GM18505 (cell line): ENCODE data around the gene ALPL.

Source experiments
- ATAC-seq: cut with Tn5 transposase; IDR thresholded peaks from one replicate; pipeline ENCODE4 v1.9.1; 2021; ENCODE audit not compliant: unreplicated experiment
- POLR2A ChIP-seq: IDR thresholded peaks from 4 replicates; pipeline ENCODE4 v1.6.1; 2011; ENCODE audit warnings: borderline replicate concordance; ENCODE audit not compliant: insufficient read depth, insufficient read length; ENCODE audit errors: extremely low read depth

Gene ALPL

DNA sequence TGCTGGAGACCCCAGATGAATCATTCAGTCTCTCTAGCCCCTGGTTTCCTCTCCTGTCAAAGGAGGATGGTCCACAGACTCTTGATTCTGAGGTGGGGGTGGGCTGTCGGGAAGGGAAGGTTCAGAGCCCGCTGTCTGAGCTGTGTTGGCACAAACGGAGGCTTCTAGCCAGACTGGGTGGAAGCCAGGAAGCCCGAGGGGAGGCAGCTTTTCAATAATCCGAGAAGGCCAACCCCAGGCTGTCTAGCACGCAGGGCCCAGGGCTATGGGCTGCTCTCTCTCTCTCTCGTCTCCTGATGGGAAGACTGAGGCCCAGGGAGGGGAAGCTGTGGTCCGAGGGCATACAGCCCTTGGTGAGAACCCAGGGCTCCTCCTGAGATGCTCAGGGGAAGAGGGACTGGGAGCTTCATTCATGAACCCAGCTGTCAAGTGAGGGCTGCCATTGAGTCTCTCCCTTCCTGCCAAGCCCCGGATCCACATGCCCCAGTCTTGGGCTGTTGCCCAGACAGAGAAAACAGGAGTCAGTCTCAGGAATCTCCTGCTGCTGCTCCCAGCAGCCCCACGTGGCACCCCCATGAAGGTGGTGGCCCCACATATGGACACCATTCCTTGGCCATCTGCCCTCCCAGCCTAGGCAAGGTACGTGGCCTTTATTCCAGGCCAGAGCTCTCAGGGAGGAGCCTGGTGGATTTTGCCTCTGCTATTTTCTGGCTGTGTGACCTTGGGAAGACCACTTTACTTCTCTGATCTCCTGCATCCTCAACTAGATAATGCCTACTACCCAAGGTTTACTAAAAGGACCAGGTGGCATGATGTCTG lies 115.6 kb downstream of the ALPL start:
- ATAC-seq = no peak
- TF ChIP-seq POLR2A = no peak

DNA sequence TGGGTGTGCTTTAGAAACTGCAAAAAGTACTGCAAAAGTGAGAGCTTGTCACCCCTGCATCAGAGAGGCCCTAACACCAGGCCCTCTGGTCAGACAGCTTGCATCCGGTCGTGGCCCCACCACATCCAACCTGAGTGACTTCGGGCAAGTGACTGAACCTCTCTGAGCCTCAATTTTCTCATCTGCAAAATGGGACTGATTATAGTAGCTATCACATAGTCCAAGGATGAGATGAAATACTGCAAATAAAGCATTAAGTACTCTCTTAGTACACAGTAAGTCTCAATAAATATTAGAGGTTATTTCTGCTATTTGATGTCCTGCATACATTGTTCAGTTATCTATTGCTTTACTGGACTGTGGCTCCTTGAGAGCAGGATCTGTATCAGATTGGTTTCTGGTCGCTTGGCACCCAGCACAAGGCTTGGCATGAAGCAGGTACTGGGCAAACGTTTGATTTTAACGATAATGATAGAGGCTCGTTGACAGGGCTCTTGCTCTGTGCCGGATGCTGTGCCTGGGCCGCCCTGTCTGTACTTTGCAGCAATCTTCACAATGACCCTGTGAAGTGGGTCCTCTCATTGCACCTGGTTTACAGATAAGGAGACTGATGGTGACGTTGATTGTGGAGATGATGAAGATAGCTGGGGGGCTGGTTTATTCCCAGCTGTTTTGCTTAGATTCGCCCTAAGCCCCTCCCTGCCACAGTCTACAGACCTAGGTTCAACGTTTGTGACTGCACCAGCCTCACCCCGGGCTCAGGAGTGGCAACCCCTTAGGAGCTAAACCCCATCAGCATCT lies 116.4 kb downstream of the ALPL start:
- TF ChIP-seq POLR2A = no peak
- no peak for ATAC-seq

DNA sequence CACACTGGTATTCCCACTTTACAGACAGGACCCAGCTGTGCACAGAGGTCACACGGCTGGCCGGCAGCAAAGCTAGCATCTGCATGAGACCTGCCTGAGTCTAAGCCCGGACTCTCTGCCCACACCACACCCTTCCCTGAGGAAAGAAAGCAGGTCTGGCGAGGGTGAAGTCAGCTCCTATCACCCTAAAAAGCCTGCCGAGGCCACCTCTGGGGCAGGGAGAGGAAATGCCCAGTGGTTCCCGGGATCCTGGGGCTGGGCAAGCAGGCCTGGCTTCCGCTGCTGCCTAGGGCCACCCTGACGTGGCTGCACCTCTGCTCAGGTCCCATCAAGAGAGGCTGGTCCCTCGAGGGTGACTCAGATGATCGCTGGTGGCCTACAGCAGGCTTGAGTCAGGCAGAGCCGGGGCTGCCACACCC lies 117.7 kb downstream of the ALPL start:
- no peak for ATAC-seq
- no peak for TF ChIP-seq POLR2A
